HEK293 (cell line): ENCODE measurements around the gene LRRC8D.

ENCODE experiments used
- CTCF ChIA-PET: fragments of 350-600 bp; formaldehyde crosslinking; extraction: SDS; loops from one replicate; lab custom pipeline; 2021; ENCODE audit warnings: antibody characterized with exemption; lab: Yijun Ruan, JAX
- POLR2A ChIA-PET: fragments of 300-600 bp; formaldehyde crosslinking; extraction: SDS; loops from one replicate; lab custom pipeline; 2020; ENCODE audit warnings: antibody characterized with exemption, inconsistent platforms; lab: Yijun Ruan, JAX
- H3K27ac ChIP-seq: fragments of 200-500 bp; sonication (Bioruptor generic); 2 replicates; pipeline ENCODE4 v1.5.1; 2014; ENCODE audit warnings: low read depth, low read length, control low read depth, inconsistent platforms; ENCODE audit errors: extremely low read depth
- H3K36me3 ChIP-seq, 2 experiments: fragments of 200-500 bp in 1 of 2; sonication (Bioruptor generic) in 1 of 2; 1 replicate in 1 of 2; 2 replicates in 1 of 2; pipeline ENCODE4 v1.5.1; 2014 to 2017; ENCODE audit warnings: inconsistent platforms in 2 of 2, low read length in 2 of 2; ENCODE audit not compliant: control insufficient read depth in 2 of 2, insufficient read depth in 1 of 2
- H3K4me1 ChIP-seq: fragments of 200-500 bp; sonication (Bioruptor generic); 2 replicates; pipeline ENCODE4 v1.5.1; 2014; ENCODE audit warnings: mild to moderate bottlenecking, low read length, inconsistent platforms; ENCODE audit not compliant: control insufficient read depth, insufficient read depth
- H3K4me3 ChIP-seq: 2 replicates; pipeline ENCODE4 v1.5.1; 2011; ENCODE audit warnings: low read depth, mild to moderate bottlenecking, control low read depth, low read length, moderate library complexity
- H3K9me3 ChIP-seq: fragments of 200-500 bp; sonication (Bioruptor generic); 2 replicates; pipeline ENCODE4 v1.5.1; 2014; ENCODE audit warnings: low read depth, low read length, inconsistent platforms; ENCODE audit not compliant: control insufficient read depth, insufficient read depth
- ELK4 ChIP-seq: IDR thresholded peaks from 2 replicates; pipeline ENCODE4 v1.6.1; 2011; ENCODE audit warnings: mild to moderate bottlenecking, low read depth, low read length, borderline replicate concordance
- GLI4 ChIP-seq: fragments of 450-650 bp; formaldehyde crosslinking; IDR thresholded peaks from 2 replicates; pipeline ENCODE4 v1.5.1; 2016; ENCODE audit warnings: missing biosample characterization, missing genetic modification characterization
- SCRT2 ChIP-seq: fragments of 450-650 bp; formaldehyde crosslinking; IDR thresholded peaks from 2 replicates; pipeline ENCODE4 v1.5.1; 2016; ENCODE audit warnings: missing biosample characterization, missing genetic modification characterization
- SP2 ChIP-seq: fragments of 450-650 bp; formaldehyde crosslinking; IDR thresholded peaks from 2 replicates; pipeline ENCODE4 v1.5.1; 2016; ENCODE audit warnings: missing biosample characterization, missing genetic modification characterization
- TCF7L2 ChIP-seq: IDR thresholded peaks from 2 replicates; pipeline ENCODE4 v1.6.1; 2011; ENCODE audit warnings: low read depth, mild to moderate bottlenecking, inconsistent platforms, low read length, moderate library complexity, borderline replicate concordance
- YY2 ChIP-seq: fragments of 450-650 bp; formaldehyde crosslinking; IDR thresholded peaks from 2 replicates; pipeline ENCODE4 v1.5.1; 2016; ENCODE audit warnings: missing biosample characterization, missing genetic modification characterization
- ZBTB17 ChIP-seq: fragments of 450-650 bp; formaldehyde crosslinking; IDR thresholded peaks from 2 replicates; pipeline ENCODE4 v1.5.1; 2016; ENCODE audit warnings: missing biosample characterization, missing genetic modification characterization
- ZBTB21 ChIP-seq: fragments of 450-650 bp; formaldehyde crosslinking; IDR thresholded peaks from 2 replicates; pipeline ENCODE4 v1.5.1; 2017; ENCODE audit warnings: missing biosample characterization, missing genetic modification characterization
- ZBTB6 ChIP-seq: fragments of 450-650 bp; formaldehyde crosslinking; IDR thresholded peaks from 2 replicates; pipeline ENCODE4 v1.5.1; 2017; ENCODE audit warnings: missing biosample characterization, missing genetic modification characterization
- ZBTB7A ChIP-seq: fragments of 450-650 bp; formaldehyde crosslinking; IDR thresholded peaks from 2 replicates; pipeline ENCODE4 v1.5.1; 2016; ENCODE audit warnings: low read depth, missing biosample characterization, missing genetic modification characterization
- ZIC2 ChIP-seq: fragments of 450-650 bp; formaldehyde crosslinking; IDR thresholded peaks from 2 replicates; pipeline ENCODE4 v1.5.1; 2016; ENCODE audit warnings: missing biosample characterization, missing genetic modification characterization
- ZNF223 ChIP-seq: fragments of 450-650 bp; formaldehyde crosslinking; IDR thresholded peaks from 2 replicates; pipeline ENCODE4 v1.5.1; 2016; ENCODE audit warnings: missing biosample characterization, missing genetic modification characterization
- ZNF266 ChIP-seq: fragments of 450-650 bp; formaldehyde crosslinking; IDR thresholded peaks from 2 replicates; pipeline ENCODE4 v1.5.1; 2016; ENCODE audit warnings: missing biosample characterization, missing genetic modification characterization, low read depth
- ZNF280D ChIP-seq: fragments of 450-650 bp; formaldehyde crosslinking; IDR thresholded peaks from 2 replicates; pipeline ENCODE4 v1.5.1; 2016; ENCODE audit warnings: missing biosample characterization, missing genetic modification characterization
- ZNF48 ChIP-seq: fragments of 450-650 bp; formaldehyde crosslinking; IDR thresholded peaks from 2 replicates; pipeline ENCODE4 v1.5.1; 2016; ENCODE audit warnings: missing biosample characterization, missing genetic modification characterization
- ZNF626 ChIP-seq: fragments of 450-650 bp; sonication (Bioruptor Pico); formaldehyde crosslinking; IDR thresholded peaks from 2 replicates; pipeline ENCODE4 v1.5.1; 2018; ENCODE audit warnings: missing biosample characterization, missing genetic modification characterization, inconsistent platforms
- ZNF792 ChIP-seq: fragments of 450-650 bp; formaldehyde crosslinking; IDR thresholded peaks from 2 replicates; pipeline ENCODE4 v1.5.1; 2016; ENCODE audit warnings: missing biosample characterization, missing genetic modification characterization
- ZSCAN23 ChIP-seq: fragments of 450-650 bp; formaldehyde crosslinking; IDR thresholded peaks from 2 replicates; pipeline ENCODE4 v1.5.1; 2016; ENCODE audit warnings: missing biosample characterization, missing genetic modification characterization
- TF ChIP-seq, protein P1 (sequence below): fragments of 450-650 bp; formaldehyde crosslinking; IDR thresholded peaks from 2 replicates; pipeline ENCODE4 v1.5.1; 2016; ENCODE audit warnings: missing biosample characterization, missing genetic modification characterization
- TF ChIP-seq, protein P2 (sequence below): fragments of 450-650 bp; formaldehyde crosslinking; IDR thresholded peaks from 2 replicates; pipeline ENCODE4 v1.5.1; 2017; ENCODE audit warnings: missing biosample characterization, missing genetic modification characterization
- TF ChIP-seq, protein P3 (sequence below): fragments of 450-650 bp; formaldehyde crosslinking; conservative IDR thresholded peaks from 2 replicates; pipeline ENCODE4 v1.5.1; 2016; ENCODE audit warnings: low read depth, missing biosample characterization, missing genetic modification characterization

The LRRC8D gene

GRCh38 chr1:89928506-89928905, 107.7 kb downstream of the LRRC8D start (continued):
- TF ChIP-seq, protein P1, sequence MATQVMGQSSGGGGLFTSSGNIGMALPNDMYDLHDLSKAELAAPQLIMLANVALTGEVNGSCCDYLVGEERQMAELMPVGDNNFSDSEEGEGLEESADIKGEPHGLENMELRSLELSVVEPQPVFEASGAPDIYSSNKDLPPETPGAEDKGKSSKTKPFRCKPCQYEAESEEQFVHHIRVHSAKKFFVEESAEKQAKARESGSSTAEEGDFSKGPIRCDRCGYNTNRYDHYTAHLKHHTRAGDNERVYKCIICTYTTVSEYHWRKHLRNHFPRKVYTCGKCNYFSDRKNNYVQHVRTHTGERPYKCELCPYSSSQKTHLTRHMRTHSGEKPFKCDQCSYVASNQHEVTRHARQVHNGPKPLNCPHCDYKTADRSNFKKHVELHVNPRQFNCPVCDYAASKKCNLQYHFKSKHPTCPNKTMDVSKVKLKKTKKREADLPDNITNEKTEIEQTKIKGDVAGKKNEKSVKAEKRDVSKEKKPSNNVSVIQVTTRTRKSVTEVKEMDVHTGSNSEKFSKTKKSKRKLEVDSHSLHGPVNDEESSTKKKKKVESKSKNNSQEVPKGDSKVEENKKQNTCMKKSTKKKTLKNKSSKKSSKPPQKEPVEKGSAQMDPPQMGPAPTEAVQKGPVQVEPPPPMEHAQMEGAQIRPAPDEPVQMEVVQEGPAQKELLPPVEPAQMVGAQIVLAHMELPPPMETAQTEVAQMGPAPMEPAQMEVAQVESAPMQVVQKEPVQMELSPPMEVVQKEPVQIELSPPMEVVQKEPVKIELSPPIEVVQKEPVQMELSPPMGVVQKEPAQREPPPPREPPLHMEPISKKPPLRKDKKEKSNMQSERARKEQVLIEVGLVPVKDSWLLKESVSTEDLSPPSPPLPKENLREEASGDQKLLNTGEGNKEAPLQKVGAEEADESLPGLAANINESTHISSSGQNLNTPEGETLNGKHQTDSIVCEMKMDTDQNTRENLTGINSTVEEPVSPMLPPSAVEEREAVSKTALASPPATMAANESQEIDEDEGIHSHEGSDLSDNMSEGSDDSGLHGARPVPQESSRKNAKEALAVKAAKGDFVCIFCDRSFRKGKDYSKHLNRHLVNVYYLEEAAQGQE, result no peak
- TF ChIP-seq ZNF280D, result no peak
- TF ChIP-seq ZNF266 (tag by site-specific recombination), result no peak
- TF ChIP-seq, protein P2, sequence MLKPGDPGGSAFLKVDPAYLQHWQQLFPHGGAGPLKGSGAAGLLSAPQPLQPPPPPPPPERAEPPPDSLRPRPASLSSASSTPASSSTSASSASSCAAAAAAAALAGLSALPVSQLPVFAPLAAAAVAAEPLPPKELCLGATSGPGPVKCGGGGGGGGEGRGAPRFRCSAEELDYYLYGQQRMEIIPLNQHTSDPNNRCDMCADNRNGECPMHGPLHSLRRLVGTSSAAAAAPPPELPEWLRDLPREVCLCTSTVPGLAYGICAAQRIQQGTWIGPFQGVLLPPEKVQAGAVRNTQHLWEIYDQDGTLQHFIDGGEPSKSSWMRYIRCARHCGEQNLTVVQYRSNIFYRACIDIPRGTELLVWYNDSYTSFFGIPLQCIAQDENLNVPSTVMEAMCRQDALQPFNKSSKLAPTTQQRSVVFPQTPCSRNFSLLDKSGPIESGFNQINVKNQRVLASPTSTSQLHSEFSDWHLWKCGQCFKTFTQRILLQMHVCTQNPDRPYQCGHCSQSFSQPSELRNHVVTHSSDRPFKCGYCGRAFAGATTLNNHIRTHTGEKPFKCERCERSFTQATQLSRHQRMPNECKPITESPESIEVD (tag by site-specific recombination), result no peak
- TF ChIP-seq SCRT2 (tag by site-specific recombination), result no peak
- TF ChIP-seq ZSCAN23 (tag by site-specific recombination), result no peak
- no peak for TF ChIP-seq ZNF48 (tag by site-specific recombination)
- no peak for TF ChIP-seq ZNF223 (tag by site-specific recombination)

- Histone ChIP-seq H3K9me3 (no peaks in the 10 kb centered on the region), H3K27ac (no peak overlapping the region), H3K4me1 (no peaks in the 10 kb centered on the region), H3K36me3 (peaks cover 0 to 15% of the 10 kb centered on the region in 2 experiments; a peak in 2 of 3 replicates), H3K4me3 (no peak overlapping the region)
- ChIA-PET POLR2A (no interaction called here), CTCF (no interaction called here)
- TF ChIP-seq ZNF266 (tag by site-specific recombination) (no peak), ZBTB17 (no peak), ZNF626 (no peak), ELK4 (no peak), GLI4 (no peak), YY2 (tag by site-specific recombination) (no peak), ZBTB6 (tag by site-specific recombination) (no peak), TCF7L2 (no peak), ZBTB7A (tag by site-specific recombination) (no peak), ZIC2 (tag by site-specific recombination) (no peak), SP2 (tag by site-specific recombination) (no peak), ZNF792 (tag by site-specific recombination) (no peak), ZBTB21 (tag by site-specific recombination) (no peak)
- TF ChIP-seq, protein P3, sequence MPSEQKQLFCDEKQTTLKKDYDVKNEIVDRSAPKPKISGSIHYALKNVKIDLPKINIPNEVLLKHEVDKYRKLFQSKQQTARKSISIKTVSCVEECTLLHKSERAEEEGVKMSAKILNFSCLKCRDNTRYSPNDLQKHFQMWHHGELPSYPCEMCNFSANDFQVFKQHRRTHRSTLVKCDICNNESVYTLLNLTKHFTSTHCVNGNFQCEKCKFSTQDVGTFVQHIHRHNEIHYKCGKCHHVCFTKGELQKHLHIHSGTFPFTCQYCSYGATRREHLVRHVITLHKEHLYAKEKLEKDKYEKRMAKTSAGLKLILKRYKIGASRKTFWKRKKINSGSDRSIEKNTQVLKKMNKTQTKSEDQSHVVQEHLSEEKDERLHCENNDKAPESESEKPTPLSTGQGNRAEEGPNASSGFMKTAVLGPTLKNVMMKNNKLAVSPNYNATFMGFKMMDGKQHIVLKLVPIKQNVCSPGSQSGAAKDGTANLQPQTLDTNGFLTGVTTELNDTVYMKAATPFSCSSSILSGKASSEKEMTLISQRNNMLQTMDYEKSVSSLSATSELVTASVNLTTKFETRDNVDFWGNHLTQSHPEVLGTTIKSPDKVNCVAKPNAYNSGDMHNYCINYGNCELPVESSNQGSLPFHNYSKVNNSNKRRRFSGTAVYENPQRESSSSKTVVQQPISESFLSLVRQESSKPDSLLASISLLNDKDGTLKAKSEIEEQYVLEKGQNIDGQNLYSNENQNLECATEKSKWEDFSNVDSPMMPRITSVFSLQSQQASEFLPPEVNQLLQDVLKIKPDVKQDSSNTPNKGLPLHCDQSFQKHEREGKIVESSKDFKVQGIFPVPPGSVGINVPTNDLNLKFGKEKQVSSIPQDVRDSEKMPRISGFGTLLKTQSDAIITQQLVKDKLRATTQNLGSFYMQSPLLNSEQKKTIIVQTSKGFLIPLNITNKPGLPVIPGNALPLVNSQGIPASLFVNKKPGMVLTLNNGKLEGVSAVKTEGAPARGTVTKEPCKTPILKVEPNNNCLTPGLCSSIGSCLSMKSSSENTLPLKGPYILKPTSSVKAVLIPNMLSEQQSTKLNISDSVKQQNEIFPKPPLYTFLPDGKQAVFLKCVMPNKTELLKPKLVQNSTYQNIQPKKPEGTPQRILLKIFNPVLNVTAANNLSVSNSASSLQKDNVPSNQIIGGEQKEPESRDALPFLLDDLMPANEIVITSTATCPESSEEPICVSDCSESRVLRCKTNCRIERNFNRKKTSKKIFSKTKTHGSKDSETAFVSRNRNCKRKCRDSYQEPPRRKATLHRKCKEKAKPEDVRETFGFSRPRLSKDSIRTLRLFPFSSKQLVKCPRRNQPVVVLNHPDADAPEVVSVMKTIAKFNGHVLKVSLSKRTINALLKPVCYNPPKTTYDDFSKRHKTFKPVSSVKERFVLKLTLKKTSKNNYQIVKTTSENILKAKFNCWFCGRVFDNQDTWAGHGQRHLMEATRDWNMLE (tag by site-specific recombination), result no peak
Observed at GRCh38 chr1:89929467-89930063, 108.7 kb downstream of the LRRC8D start.
